AG04449 (cell line): ENCODE measurements around the gene P3H2.

Experiments
- CTCF ChIA-PET: fragments of 350-600 bp; formaldehyde crosslinking; extraction: SDS; loops from one replicate; lab custom pipeline; 2021; ENCODE audit warnings: antibody characterized with exemption; lab: Yijun Ruan, JAX
- POLR2A ChIA-PET: fragments of 400-600, 350-600 bp; formaldehyde crosslinking; extraction: SDS; loops from one replicate; lab custom pipeline; 2020; ENCODE audit warnings: antibody characterized with exemption, inconsistent platforms; lab: Yijun Ruan, JAX
- DNase-seq: peaks from one replicate; pipeline ENCODE4 v3.0.0-alpha.2; 2010; ENCODE audit warnings: low read depth, low spot score
- H3K4me3 ChIP-seq: 2 replicates; pipeline ENCODE4 v1.5.1; 2011; ENCODE audit warnings: low read depth, mild to moderate bottlenecking, control low read depth, low read length
- CTCF ChIP-seq: IDR thresholded peaks from one replicate; pipeline ENCODE4 v1.5.1; 2011; ENCODE audit warnings: mild to moderate bottlenecking, moderate library complexity, low read length, control low read depth, inconsistent platforms; ENCODE audit not compliant: insufficient read depth; ENCODE audit errors: missing control alignments

Gene P3H2

GRCh38 chr3:190109441-190109840 is 11.3 kb downstream of the P3H2 start:
- no peak for DNase-seq
- CTCF ChIA-PET = interaction anchor here (0.9 to 1.0 kb wide), 3 partner anchors 10 to 14 kb away, joined by 3 to 6 read pairs (median 3); partner anchors contain the start of gene P3H2
- POLR2A ChIA-PET = no interaction called here
- H3K4me3 ChIP-seq = no peak overlapping the region
- no peak for TF ChIP-seq CTCF

GRCh38 chr3:190108804-190109203 is 11.9 kb downstream of the P3H2 start:
- POLR2A ChIA-PET = no interaction called here
- no peak for DNase-seq
- H3K4me3 ChIP-seq = no peak overlapping the region
- CTCF ChIA-PET = interaction anchor here (0.6 to 1.4 kb wide), 3 partner anchors 15 to 142 kb away, joined by 4 to 6 read pairs (median 4); no protein-coding TSS in a partner anchor
- TF ChIP-seq CTCF = no peak

DNA sequence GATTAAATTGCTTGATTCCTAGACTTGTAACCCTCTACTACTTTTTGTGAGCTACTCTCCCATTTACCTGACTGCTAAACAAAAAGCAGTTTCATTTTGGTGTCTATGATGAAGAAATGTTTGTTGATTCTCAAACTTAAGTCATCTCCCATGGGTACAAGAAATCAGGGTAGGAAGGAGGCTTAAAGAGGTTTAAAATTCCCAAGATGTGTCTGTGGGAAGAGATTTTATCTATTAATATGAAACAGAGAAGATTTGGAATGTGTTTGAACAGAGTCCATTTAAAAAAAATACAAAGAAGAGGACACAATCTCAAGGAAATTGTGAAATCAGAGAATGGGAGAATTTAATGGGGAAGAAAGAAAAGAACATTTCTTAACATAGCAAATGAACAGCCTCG is 14.8 kb downstream of the P3H2 start:
- CTCF ChIA-PET = interaction anchor here (1.4 kb wide), 1 partner anchor 15 kb away, joined by 6 read pairs; the partner anchor contains the start of gene P3H2
- POLR2A ChIA-PET = no interaction called here
- TF ChIP-seq CTCF = no peak
- H3K4me3 ChIP-seq = no peak overlapping the region
- DNase-seq = no peak

- peak overlapping the region; percentile 34 for H3K4me3 ChIP-seq
- CTCF ChIA-PET = interaction anchor here (0.7 to 1.4 kb wide), 6 partner anchors 15 to 123 kb away, joined by 3 to 6 read pairs (median 4); partner anchors contain the start of gene P3H2
- POLR2A ChIA-PET = interaction anchor here (1.1 to 1.5 kb wide), 2 partner anchors 10 to 19 kb away, joined by 3 to 4 read pairs; partner anchors contain the start of gene P3H2
These were observed 19.2 kb downstream of the P3H2 start for GRCh38 chr3:190101320-190102011.

DNA sequence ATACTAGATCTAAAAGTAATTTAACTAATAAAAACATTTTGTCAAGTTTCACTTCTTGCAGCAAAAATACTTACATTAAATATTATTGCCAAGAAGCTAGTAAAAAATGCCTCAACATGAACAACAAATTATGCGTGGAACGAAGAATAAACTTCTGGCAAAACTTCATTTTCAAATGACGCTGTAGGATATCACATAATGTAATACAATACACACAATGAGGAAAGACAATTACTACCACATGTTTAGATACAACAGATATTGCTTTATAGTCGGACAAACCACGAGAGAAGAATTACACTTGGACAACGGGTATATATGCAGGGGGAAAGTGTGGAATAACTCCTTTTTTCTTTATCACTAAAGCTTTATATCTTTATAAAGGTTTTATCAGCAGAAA is 21.6 kb downstream of the P3H2 start:
- no peak for TF ChIP-seq CTCF
- POLR2A ChIA-PET = no interaction called here
- DNase-seq = no peak
- CTCF ChIA-PET = interaction anchor here (1.3 to 1.6 kb wide), 2 partner anchors 23 to 137 kb away, joined by 4 to 5 read pairs; no protein-coding TSS in a partner anchor
- no peak overlapping the region for H3K4me3 ChIP-seq

More at GRCh38 chr3:190101320-190102011, 19.2 kb downstream of the P3H2 start:
- no peak for DNase-seq
- TF ChIP-seq CTCF = no peak

DNA sequence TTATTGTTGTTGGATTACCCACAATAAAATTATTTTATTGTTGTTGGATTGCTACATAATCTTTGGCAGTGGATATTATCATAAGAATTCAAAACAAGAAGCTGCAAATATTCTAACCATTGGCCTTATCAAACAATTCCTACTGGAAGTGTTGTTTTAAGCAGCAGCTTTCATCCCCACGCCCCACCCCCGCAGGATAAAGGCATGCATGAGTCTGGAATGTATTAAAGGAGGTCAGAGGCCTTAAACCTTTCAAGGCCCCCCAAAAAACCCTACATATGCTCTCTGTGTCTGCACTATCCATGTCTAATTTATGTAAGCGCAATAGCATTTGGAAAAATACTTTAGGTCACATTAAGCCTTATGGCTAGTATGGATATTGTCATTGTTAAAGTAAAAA is 23.1 kb downstream of the P3H2 start:
- no peak for TF ChIP-seq CTCF
- DNase-seq = no peak
- ChIA-PET CTCF (no interaction called here), POLR2A (no interaction called here)
- H3K4me3 ChIP-seq = no peak overlapping the region
